ENCODE data around the gene PANK4. TPM values are rescaled to one million over a fixed set of nuclear protein-coding genes. Genes with fewer than 3 reads are reported as not detected.
"Not testable (repeated sequence)": the region's sequence is repeated elsewhere in the genome, so short reads cannot be mapped to it uniquely, and the experiment has no call there.

Gene PANK4
- total RNA-seq, 2 donors from 2014 or later, result 17.4 to 18.6 TPM

GRCh38 chr1:2459102-2459753, 67.2 kb downstream of the PANK4 start:
- intact Hi-C loops (cut with DNase I); DNase-seq (ENCODE audit: low spot score): not testable (repeated sequence)

DNA sequence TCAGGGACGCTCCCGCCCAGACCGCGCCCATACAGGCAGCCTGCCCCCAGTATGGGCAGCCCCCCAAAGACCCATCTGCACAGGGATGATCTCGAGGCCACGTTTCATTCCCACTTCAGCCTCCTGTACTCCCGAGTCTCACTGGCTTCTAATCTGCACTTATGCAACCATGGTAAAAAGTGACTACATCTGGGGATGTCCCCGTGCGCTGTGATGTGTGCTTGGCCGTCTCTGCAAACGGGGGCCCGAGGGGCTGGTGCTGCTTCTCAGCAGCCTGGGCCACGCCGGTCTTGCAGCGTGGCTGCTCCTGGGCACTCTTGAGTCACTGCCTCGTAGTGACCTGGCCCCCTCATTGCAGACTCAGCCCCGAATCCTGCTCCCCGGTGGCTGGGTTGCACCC, 67.7 kb downstream of the PANK4 start:
- intact Hi-C loops (cut with DNase I), result no loop called here
- no peak for DNase-seq (ENCODE audit: low spot score)

Other genes starting within 250 kb of the PANK4 start
- 1 to 10 TPM; 3.8 to 5.5 TPM for gene MORN1, start 135.0 kb downstream of the PANK4 start, total RNA-seq
- 100 to 1,000 TPM in 1 of 2 donors, 10 to 100 TPM in 1; 93.7 to 101 TPM for gene RER1, start 134.8 kb downstream of the PANK4 start, total RNA-seq
- 10 to 100 TPM; 10.9 to 13.1 TPM for gene PEX10, start 114.0 kb downstream of the PANK4 start, total RNA-seq
- 1 to 10 TPM in 1 of 2 donors, under 1 TPM in 1; 0.33 to 1.0 TPM for gene PLCH2, start 50.3 kb downstream of the PANK4 start, total RNA-seq
- under 1 TPM; 0.24 to 0.32 TPM for gene HES5, start 3.7 kb upstream of the PANK4 start, total RNA-seq
- gene TNFRSF14, start 29.8 kb upstream of the PANK4 start, total RNA-seq, result 10 to 100 TPM; 37.7 to 63.6 TPM
- gene PRXL2B, start 60.2 kb upstream of the PANK4 start, total RNA-seq, result 10 to 100 TPM; 11.4 to 12.2 TPM
- 1 to 10 TPM in 1 of 2 donors, under 1 TPM in 1; 0.57 to 1.8 TPM for gene MMEL1, start 106.4 kb upstream of the PANK4 start, total RNA-seq